Cardiac atrium fibroblast (primary cell): Measurements from ENCODE around the gene KCNE5. TPM values are rescaled to one million over a fixed set of nuclear protein-coding genes. Genes with fewer than 3 reads are reported as not detected.

Source experiments
- total RNA-seq: library from RNA; depleted of rRNA; stranded (reverse); fragments of >200 nt; gene quantifications from 2 replicates; pipeline ENCODE4 v1.2.3, GENCODE V29; 2015

The KCNE5 gene
- total RNA-seq = 0.90 TPM in 1 of 2 replicates, not detected in the other

GRCh38 chrX:109624641-109625616 is at the start of gene KCNE5:
KCNE5 (minus strand) TSS chrX:109625172; CDS start chrX:109625020, 152 bp downstream.

Other genes starting within 250 kb of the KCNE5 start
- not detected in 2 replicates for gene GUCY2F, start 143.1 kb downstream of the KCNE5 start, total RNA-seq
- gene NXT2, start 88.3 kb downstream of the KCNE5 start, total RNA-seq = 8.4 and 10.7 TPM in 2 replicates
- gene ACSL4, start 108.1 kb upstream of the KCNE5 start, total RNA-seq = 61.7 and 85.1 TPM in 2 replicates